Uterus (tissue), 2 donors: ENCODE measurements around the gene HBM.

ENCODE experiments used
- POLR2A ChIP-seq, 2 donors: fragments of 450-650 bp; IDR thresholded peaks; one replicate each; pipeline ENCODE4 v1.6.1; 2016; ENCODE audit warnings: antibody characterized with exemption in 2 of 2, mild to moderate bottlenecking in 1 of 2, moderate library complexity in 1 of 2
- TF ChIP-seq, protein P1 (sequence below), 4 experiments: fragments of 200-600 bp in 2 of 4; fragments of 450-650 bp in 2 of 4; sonication (generic) in 2 of 4; IDR thresholded peaks; one replicate each; pipeline ENCODE4 v1.5.1; 2016 to 2019; ENCODE audit warnings: antibody characterized with exemption in 4 of 4, mild to moderate bottlenecking in 2 of 4, moderate library complexity in 1 of 4

DNA sequence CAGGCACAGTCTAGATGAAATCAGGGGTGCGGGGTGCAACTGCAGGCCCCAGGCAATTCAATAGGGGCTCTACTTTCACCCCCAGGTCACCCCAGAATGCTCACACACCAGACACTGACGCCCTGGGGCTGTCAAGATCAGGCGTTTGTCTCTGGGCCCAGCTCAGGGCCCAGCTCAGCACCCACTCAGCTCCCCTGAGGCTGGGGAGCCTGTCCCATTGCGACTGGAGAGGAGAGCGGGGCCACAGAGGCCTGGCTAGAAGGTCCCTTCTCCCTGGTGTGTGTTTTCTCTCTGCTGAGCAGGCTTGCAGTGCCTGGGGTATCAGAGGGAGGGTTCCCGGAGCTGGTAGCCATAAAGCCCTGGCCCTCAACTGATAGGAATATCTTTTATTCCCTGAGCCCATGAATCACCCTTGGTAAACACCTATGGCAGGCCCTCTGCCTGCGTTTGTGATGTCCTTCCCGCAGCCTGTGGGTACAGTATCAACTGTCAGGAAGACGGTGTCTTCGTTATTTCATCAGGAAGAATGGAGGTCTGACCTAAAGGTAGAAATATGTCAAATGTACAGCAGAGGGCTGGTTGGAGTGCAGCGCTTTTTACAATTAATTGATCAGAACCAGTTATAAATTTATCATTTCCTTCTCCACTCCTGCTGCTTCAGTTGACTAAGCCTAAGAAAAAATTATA, 12.3 kb downstream of the HBM start:
- TF ChIP-seq, protein P1, sequence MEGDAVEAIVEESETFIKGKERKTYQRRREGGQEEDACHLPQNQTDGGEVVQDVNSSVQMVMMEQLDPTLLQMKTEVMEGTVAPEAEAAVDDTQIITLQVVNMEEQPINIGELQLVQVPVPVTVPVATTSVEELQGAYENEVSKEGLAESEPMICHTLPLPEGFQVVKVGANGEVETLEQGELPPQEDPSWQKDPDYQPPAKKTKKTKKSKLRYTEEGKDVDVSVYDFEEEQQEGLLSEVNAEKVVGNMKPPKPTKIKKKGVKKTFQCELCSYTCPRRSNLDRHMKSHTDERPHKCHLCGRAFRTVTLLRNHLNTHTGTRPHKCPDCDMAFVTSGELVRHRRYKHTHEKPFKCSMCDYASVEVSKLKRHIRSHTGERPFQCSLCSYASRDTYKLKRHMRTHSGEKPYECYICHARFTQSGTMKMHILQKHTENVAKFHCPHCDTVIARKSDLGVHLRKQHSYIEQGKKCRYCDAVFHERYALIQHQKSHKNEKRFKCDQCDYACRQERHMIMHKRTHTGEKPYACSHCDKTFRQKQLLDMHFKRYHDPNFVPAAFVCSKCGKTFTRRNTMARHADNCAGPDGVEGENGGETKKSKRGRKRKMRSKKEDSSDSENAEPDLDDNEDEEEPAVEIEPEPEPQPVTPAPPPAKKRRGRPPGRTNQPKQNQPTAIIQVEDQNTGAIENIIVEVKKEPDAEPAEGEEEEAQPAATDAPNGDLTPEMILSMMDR (IDR thresholded peaks at IDR 0.05), result no peak
- TF ChIP-seq POLR2A (IDR thresholded peaks at IDR 0.05), result no peak
